ENCODE data around the gene STK16.

DNA sequence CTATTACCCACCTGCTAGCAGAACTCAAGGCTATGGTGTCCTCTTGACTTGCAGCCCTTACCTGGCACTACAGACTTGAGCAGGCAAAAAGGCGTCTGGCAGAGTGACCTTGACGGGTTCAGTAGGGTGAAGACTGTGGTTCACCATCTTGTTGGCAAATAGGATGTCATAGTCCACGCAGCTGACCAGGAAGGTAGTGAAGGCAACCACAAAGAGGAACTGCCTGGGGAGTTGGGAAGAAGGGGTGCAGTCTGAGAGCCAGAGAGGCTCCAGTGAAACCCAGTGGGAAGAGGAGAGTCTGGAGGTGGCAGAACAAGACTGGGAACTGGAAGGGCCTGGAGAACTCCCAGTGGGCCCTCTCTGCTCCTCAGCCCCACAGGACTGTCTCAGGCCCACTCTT lies 19.9 kb upstream of the STK16 start:
- no peak for TF ChIP-seq CTCF (IDR thresholded peaks at IDR 0.05)
- TF ChIP-seq POLR2A (IDR thresholded peaks at IDR 0.05), result no peak
- TF ChIP-seq POLR2AphosphoS5 (IDR thresholded peaks at IDR 0.05), result no peak
- TF ChIP-seq EP300 (IDR thresholded peaks at IDR 0.05), result no peak

Data from stomach (tissue), 4 donors.